ENCODE data around the gene MBP.

MBP gene

DNA sequence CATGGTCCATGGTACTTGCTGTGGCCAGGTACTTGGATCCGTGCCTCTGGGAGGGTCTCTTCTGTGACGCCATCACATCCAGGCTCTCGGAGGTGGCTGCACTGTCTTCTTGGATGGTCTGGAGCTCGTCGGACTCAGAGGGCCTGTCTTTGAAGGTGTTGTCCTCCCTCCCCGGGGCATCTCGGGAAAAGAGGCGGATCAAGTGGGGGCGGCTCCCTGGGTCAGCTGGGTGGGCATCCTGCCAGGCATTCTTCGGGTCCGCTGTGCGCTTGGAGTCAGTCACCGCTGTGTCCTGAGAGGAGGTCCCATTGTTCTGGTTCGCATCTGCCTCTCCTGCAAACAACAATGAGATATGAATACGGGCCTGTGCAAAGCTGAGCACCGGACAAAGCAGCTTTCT lies 115.6 kb downstream of the MBP start:
- no peak for DNase-seq

DNA sequence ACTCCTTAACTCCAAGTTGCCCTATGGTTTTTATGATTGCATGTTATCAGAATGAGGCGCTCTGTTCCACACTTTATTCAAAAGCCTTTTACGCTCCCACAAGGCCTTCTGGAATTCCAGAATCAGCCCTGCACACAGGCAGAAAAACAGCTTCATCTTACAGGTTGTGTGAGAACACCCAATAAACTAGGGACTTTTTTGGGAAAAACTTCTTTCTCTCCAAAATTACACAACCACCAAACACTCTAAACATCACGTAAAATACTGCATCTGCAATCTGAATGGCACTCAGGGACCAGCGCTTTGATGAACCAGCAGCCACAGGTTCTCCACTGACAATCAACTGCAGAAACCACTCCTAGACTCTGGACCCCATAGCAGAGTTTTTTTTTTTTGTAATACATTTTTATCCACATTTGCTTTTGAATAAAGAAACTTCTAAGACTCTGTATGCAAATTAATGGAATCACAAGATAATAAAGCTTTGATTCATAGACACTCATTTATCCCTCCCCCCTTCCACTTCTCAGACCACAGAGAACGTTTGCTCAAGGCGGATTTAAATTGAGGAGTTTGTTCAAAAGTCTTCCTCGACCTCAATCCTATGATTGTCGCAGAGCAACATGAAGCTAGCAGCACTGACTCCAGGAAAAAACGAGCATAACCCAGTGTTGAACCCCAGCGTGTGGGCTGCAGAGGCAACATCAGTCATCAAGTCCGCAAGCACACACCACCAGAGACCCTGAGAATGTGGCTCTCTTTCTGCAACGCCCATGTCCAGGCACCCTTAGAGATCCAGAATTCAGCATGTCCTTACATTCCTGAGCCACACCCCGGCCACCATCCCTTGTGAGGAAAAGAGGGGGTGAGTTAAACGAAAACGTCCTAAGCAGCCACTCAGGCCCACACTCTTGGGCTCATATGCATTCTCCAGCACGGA lies 116.5 kb downstream of the MBP start:
- DNase-seq = no peak

DNA sequence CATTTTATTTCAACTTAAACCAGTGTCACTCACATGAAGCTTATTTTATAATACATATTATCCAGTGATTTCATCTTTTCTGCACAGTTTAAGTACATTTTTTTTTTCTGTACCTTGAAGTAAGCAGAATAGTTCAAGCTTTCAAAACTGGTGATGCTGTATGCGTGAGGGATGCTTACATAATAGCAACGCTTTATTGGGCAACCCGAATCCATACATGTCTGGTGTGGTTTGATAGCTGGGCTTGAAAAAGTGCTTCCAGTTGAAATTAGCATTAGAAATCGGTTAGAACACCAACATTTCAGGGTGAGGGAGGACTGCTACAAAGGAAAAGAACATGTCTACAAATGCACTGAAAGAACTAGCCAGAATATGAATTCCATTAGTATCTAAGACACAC lies 117.4 kb downstream of the MBP start:
- no peak for DNase-seq

DNA sequence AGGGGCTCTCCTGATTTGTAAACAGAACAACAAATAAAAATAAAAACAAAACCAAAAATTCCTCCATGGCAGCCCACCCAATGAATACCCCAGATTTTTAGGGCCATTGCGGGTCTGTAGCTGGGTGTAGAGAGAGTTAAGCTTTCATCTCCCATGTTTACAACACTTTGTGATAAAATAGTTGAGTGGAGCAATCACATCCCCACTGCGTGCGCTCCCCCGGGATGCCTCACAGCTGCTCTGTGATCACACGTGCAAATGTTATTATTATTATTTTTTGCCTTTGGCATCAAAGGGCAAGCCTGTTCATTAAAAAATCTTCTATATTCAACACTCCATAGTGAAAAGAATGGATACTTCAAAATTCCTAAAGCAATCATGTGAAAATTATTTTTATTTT lies 118.0 kb downstream of the MBP start:
- no peak for DNase-seq

DNA sequence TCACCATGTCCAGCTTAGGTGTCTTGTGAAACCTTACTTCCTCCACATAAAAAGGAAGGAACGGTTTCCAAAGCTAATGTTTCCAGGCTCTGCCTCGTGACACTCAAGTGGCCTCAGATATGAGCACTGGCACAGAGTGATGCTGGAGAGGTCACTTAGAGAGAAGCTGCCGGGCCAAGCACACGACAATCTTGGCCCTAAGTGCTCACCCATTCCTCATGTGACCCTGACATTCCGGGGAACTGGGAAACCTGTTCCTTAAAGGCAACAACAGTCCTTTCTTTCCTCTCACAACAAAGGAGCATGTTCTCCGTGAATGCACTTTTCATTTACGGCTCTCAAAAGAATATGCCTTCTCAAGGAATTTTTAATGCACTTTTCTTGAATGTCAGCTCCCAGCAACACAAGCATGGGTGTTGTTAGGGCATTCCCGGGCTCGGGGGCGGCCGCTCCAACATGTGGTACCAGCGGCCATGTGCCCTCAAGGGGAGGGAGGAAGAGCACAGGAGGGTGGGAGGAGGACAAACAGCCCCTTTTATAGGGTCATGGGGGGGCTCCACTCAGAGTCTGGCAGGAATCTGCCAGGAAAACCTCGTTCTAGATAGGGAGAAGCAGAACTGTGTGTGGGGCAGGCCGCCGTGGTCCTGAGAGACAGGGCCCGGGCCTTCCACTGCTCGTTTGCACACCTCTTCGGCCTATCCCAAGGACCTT lies 118.6 kb downstream of the MBP start:
- no peak for DNase-seq

DNA sequence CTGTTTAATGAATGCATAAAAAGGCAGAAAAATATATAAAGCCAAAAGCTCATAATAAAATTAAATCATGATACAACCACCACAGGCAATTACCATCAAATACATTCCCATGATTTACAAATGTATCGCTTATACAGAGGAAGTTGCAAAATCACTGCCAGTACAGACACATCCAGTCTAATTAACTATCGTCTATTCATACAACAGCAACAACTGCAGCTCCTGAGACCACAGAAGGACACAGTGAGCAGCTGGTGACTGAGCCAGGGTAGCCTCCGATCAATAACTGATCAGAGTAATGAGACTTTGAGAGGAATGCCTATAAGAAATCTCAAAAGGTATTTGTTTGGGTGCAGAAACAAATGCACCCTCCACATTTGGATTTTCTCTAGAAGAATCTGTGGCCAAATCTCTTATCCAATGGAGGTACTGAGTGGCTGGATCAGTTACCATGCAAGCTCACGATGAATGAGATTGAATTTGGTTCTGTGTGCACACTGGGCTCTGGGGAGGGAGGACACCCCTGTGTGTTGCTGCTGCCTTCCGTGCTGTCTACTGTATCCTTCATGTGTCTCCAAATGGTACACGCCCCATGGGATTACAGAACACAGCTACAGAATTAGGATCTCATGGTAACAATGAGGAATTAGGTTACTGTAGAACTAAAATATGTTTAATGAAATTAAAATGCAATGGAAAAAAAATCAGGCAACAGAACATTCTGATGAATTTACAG lies 119.6 kb downstream of the MBP start:
- DNase-seq = no peak

DNA sequence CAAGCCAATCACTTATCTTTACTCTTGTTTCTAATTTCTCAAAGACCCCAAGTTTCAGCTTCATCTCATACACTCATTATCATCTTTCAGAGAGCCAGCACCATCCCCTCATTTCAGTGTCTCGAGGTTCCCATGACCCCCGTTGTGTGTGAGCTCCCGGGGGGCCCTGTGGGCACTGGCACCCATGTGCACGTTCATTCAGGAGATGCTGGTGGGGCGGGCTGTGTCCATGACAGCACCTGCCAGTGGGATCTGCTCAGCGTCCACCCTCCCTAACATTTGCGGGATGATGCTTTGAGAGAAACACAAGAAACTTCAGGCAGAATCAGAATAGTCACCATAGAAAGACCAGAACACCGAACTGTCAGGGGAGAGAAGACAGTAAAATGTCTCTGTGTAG lies 120.5 kb downstream of the MBP start:
- no peak for DNase-seq

DNA sequence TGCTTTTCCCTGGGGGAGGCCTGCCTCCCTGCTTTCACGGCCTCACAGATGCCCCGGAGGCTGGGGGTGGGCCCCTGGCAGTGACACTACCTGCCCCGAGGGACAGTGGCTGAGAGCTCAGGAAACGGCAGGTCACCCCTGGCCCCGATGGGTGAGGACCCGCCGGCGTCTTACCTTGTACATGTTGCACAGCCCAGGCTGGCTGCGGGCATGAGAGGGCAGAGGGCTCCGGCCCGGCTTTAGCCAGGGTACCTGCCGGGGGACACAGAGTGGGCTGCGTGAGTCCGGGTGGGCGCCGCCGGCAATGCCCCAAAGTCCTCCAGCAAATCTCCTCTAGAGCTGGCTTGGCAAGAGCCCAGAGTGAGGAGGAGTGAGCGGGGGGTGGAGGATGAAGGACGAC lies 122.9 kb downstream of the MBP start:
- DNase-seq = no peak

DNA sequence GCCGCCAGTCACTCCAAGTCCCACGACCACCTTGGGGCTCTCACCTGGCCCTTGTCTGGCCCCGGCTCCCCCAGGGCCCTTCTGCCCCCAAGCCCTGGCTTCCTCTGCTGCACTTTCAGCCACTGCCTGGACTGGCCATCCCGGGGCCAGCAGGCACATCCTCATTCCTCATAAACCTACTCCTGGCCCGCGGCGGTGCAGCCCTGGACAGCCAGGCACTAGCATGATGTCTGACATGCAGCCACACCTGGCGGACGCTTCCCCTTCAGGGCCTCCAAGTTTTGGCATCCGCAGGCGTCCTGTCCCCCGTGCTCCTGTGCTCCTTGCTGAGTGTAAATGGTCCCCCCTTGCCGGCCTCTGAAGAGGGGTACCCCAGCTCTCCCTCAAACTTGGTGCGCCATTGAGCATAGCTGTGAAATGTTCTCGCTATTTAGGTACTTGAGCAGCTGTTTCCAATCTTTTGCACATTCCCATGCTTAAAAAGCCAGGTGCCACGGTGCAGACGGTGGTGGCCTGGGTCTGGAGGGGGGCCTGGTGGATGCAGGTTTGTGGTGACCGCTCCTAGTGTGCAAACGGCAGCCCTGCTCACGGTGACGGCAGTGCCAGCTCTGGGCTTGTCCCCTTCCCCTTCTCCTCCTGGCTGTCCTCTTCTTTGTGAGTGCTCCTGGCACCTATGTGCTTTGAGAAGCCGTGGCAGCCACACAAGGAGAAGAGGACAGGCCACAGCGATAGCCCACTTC lies 123.8 kb downstream of the MBP start:
- no peak for DNase-seq

DNA sequence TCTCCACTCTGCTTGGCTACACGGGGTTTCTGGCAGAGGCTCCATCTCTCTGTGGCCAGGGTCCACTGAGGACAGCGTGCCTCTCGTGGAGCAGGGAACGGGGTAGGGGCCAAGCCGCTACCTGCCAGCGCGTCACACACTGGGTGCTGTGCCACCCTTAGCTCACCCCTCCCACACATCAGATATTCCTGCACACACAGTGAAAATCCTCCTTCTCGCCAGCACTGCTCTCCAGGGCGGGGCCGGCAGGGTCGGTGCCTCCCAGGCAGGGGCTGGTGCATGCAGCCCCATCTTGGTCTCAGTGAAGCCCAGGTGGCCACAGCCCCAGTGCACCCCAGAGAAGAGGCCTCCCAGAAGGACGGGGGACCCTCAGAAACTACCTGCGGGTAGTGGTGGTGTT lies 124.6 kb downstream of the MBP start:
- DNase-seq = no peak

DNA sequence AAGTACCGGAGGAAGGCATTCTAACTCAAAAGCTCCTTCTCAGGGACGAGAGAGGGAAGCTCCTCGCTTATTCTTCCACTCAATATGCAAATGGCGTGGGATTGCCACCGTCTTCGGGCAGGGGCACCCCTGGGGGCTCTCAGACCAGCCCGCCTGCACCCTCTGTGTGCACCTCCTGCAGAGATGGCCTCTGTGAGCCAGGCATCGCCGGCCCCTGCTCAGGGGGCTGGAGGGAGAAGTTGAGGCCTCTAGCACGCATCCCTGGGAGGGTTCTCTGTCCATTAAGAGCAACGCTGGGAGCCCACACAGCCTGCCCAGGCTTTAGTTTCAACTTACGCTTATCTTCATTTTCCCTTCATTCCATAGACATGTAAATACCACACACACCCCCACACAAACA lies 125.3 kb downstream of the MBP start:
- DNase-seq = no peak

DNA sequence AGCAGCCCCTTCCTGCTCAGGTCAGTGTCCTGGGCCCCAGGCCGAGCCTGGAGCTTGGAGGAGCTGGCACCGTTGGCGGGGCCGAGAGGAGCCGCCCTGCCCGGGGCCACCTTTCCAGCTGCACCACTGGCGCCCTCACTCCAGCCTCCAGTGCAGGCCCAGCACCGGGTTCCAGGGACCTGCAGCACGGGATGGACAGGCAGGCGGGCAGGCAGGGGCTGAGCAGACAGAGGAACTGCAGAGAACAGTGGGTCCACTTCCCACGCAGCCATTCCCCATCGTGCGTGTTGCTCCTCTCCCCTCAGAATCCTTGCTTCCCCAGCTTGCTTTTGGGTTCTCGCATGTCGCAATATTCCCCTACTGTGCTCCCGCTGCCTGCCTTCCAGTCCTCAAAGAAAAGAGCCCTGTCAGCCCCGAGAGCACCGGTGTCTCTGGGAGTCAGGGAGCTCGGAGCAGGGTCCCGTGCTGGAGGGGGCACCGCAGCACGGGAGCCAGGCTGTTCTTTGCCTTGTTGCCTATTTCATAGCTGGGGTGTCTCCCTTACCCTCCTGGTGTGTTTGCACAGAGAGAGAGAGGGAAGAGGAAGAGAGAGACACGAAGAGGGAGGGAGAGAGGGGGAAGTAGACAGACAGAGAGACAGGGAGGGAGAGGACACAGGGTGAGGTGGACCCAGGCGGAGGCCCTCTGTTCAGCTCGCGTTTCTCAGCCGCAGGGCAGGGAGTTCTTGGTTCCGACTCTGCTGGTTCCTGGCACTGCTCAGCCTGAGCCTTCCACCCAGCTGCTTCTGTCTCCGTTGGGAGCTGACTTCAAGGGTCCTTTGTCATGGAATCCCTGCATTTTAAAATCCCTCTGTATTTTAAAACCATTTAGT lies 126.0 kb downstream of the MBP start:
- no peak for DNase-seq

DNA sequence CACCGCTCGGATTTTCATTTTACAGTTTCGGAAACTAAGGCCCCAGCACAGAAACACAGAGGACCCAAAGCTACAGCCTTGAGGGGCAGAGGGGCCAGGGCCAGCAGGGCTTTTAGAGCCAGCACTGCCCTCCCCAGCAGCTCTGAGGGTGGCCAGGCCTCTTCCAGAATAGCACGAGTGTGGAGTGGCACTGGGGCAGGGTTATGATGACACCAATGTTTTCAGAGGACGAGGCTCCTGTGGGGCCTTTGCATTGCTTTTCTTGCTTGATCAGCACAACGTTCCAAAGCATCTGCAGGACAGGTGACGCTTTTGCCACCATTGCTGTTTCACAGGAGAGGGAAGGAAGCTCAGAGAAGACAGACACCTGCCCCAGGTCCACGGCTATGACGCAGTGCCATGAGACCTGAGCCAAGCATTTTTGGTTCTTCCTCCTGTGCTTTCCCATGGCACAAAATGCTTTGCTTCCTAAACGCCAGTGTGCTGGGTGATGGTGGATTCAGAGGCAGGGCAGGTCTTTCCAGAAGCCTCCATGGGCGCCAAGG lies 126.9 kb downstream of the MBP start:
- no peak for DNase-seq

DNA sequence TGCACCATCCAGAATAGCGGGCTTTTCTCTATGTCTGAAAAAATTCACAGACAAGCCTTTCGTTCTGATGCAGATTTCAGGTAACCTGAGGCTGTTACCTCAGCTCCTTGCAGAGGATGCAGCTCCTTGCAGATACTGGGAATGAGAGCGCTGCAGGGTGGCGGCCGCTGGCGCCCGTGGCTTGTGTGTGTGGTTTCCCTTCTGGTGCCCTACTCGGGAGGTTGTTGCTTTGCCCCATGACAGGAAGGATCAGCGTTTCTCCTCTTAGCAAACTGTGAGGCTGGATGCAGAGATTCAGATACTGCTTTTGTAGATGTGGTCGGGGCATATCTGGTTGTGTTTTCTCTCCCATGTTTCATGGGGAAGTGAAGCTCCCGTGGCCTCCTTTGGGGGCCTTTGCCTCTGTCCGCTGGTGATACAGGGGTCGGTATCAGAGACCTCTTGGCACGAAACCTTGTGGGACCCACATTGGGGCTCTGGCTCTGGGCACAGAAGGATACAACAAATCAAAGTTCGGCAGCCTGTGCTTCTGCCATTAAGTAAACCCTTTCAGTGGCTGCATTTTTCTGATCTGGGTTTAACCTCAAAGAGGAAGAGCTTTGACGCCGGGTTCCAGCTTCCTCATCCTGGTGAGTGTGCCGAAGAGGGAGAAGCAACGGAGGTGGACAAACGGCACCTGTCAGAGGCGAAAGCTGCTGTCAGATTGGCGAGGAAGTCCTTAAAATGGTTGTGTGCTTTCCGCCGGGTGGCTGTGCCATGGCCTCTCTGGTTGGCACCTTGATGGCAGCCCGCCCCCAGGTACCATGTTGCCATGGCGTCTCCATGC lies 127.8 kb downstream of the MBP start:
- no peak for DNase-seq

DNA sequence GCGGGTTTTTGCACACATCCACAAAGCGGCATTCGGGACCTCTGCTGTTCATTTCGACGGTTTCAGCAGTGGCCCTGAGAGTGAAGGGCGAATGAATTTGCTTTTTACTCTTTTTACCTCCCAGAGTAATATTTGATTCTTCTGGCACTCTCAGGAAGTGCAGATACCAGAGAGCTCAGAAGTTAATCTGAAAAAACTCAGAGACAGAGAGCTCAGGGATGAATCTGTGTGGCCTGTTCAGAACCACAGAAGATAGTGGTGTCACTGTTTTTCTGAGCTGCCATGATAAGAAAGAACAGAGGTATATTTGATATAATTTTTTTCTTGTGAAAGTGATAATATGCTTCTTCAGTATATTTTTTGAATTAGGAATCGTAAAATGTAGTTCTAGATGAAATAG lies 129.3 kb downstream of the MBP start:
- no peak for DNase-seq

DNA sequence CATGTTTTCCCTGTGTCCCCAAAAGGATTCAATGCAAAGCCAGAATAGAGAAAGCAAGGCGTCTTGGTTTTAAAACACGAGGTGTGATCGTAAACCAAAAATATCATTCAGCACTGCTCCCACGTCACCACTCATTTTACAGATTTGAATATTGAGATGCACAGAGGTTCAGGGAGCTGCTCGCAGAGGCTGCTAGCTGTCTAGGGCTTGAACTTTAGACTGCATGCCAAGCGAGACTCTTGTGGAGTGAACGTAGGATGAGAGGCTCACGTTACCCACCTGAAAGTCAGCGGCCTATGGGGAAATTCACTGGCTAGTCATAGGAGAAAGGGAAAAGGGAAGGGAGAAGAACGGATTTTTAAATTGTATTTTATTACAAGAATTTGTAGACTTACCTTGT lies 130.1 kb downstream of the MBP start:
- DNase-seq = no peak

DNA sequence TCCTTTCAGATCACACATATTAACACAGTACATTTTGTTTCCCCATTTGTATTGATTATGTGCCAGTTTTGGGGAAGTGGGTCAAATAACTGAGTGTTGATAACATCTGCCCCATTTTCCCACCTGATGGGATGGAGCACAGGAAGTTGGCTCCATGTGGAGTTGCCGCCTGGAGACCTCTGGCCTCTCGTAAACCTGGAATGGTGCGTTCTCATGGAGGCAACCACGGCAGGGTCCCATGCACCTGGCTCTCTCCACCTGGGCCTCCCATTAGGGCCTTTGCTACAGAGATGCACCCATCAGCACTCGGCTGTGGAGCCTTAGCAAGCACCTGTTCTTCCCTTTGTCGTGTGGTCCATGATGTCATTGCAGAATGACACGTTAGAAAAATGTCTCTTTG lies 130.6 kb downstream of the MBP start:
- DNase-seq = no peak

DNA sequence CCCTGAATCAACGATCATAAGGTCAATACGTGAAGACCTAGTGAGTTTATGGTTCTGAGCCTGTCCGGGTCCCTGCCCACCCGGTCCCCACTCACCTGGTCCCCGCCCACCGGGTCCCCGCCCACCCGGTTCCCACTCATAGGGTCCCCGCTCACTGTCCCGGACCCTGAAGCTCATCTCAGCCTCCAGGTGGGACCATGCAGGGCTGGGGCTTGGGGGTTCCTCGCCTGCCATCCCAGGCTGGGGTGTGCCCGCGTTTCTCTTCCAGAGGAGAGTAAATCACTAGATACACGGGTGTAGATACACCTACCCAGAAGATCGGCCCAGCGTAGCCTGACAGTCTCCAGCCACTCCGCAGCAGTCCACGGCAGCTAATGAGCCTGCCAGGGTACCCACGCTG lies 131.5 kb downstream of the MBP start:
- DNase-seq = no peak

DNA sequence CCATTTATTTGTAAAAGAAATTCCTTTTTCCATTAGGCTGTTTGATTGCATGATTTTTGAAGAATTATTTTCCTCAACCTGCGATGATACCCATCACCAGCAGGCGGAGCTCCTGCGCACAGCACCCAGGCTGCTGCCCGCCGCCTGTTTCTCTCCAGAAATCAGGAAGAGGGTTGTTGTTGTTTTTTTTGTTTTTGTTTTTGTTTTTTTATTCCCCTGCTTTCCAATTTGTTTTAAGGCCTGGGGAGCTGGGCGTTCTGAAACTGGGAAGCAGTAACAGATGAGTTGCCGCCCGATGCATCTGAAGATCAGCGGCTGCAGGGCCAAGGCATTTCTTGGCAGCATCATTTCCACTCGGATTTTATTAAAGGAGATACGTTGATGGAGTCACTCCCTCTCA lies 132.1 kb downstream of the MBP start:
- DNase-seq = no peak

DNA sequence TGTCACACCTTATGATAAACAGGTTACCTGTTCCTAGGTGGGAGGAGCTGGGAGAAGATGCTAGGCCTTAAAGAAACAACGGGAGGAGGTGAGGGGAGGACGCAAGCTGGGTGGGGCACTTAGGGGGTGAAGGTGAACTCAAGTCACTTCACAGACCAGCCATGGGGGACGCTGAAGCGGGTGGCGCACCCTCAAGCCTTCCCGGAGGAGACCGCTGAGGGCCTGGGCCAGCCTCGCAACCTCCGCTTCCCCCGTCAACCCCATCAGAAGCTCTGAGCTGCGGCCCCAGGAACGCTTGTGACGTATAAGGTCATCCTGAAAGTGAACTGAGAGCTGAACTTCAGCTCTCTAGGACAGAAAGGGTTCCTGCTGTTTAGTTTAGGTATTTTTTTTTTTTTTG lies 133.5 kb downstream of the MBP start:
- DNase-seq = no peak

Measured in NCI-H446 treated with DMSO at 0.1 percent for 48 hours (cell line).